Measurements from ENCODE around the gene CLDN14. TPM values are rescaled to one million over a fixed set of nuclear protein-coding genes. Genes with fewer than 3 reads are reported as not detected.

CLDN14 gene
- total RNA-seq, 1 experiment from 2014 or later = not detected

GRCh38 chr21:36482673-36483072 lies 2.8 kb upstream of the CLDN14 start:
- H3K14ac ChIP-seq (ENCODE audit: insufficient read depth, low read length) = no peak overlapping the region
- no peak for DNase-seq
- H2BK12ac ChIP-seq (ENCODE audit: insufficient read length, low read depth, low read length) = no peak overlapping the region
- Mint-ChIP-seq H3K27me3 (ENCODE audit: low read depth) (peaks cover 3% of the 10 kb centered on the region; the same call in 1 of the 2 replicates), H3K27ac (no peak overlapping the region), H3K9me3 (no peaks in the 10 kb centered on the region), H3K4me1 (peaks cover 5 to 6% of the 10 kb centered on the region in 2 experiments), H3K36me3 (ENCODE audit: insufficient read depth in 1 of 3, low read depth in 3 of 3) (no peaks in the 10 kb centered on the region), H3K4me3 (no peak overlapping the region)
- no peak overlapping the region for H3T11ph ChIP-seq (ENCODE audit: low read length)
- no peak overlapping the region for H3K27ac ChIP-seq (ENCODE audit: insufficient read length, low read depth, low read length)
- H2BK120ac ChIP-seq (ENCODE audit: low read depth, low read length, poor library complexity, severe bottlenecking) = no peak overlapping the region
- H3K23ac ChIP-seq (ENCODE audit: insufficient read length, low read depth, low read length) = no peak overlapping the region
- no peak for TF ChIP-seq CTCF (conservative IDR thresholded peaks at IDR 0.05)
- H4K5ac ChIP-seq (ENCODE audit: insufficient read length, low read depth, low read length) = no peak overlapping the region
- no peak overlapping the region for H3K9ac ChIP-seq (ENCODE audit: extremely low read depth, insufficient read length, low read length)
- H3K79me1 ChIP-seq (ENCODE audit: insufficient read depth, low read depth, low read length, poor library complexity, severe bottlenecking) = no peaks in the 10 kb centered on the region
- no peak overlapping the region for H3K56ac ChIP-seq (ENCODE audit: insufficient read length, low read depth, low read length)
- H2AK5ac ChIP-seq (ENCODE audit: insufficient read length, low read length) = no peak overlapping the region
- H2BK5ac ChIP-seq (ENCODE audit: insufficient read length, low read length) = no peak overlapping the region
- H4K20me1 ChIP-seq (ENCODE audit: control insufficient read depth, insufficient read depth, insufficient read length) = no peaks in the 10 kb centered on the region
- H2AFZ ChIP-seq (ENCODE audit: low read length) = no peak overlapping the region
- H3K9me3 ChIP-seq (ENCODE audit: control insufficient read depth, low read depth, low read length) = no peaks in the 10 kb centered on the region
- no peaks in the 10 kb centered on the region for H3K4me1 ChIP-seq (ENCODE audit: insufficient read depth, low read length)
- H3K4me2 ChIP-seq (ENCODE audit: insufficient read depth, insufficient read length, low read length) = no peak overlapping the region
- no peaks in the 10 kb centered on the region for H3K79me2 ChIP-seq (ENCODE audit: insufficient read depth, low read length)
- no peak overlapping the region for H2BK15ac ChIP-seq (ENCODE audit: low read depth, low read length)
- no peak overlapping the region for H3K18ac ChIP-seq (ENCODE audit: insufficient read length, low read depth, low read length)
- H3K23me2 ChIP-seq (ENCODE audit: insufficient read length, low read depth, low read length, poor library complexity, severe bottlenecking) = no peaks in the 10 kb centered on the region
- H2BK20ac ChIP-seq (ENCODE audit: low read depth, low read length, poor library complexity, severe bottlenecking) = no peak overlapping the region
- no peak overlapping the region for H4K8ac ChIP-seq (replicated peaks; ENCODE audit: insufficient read length, low read depth, low read length)
- WGBS (ENCODE audit: extremely low coverage, insufficient read length, low lambda C conversion rate) = no CpG with 5 or more reads among the region's 4 CpGs
- no peak overlapping the region for H4K91ac ChIP-seq (ENCODE audit: insufficient read length, low read depth, low read length)
- H3K27me3 ChIP-seq (ENCODE audit: insufficient read depth, low read length) = no peaks in the 10 kb centered on the region
- H3K4ac ChIP-seq (ENCODE audit: low read depth, low read length) = no peak overlapping the region

Data from H9 (cell line).